Activated T-cell treated with anti-CD3 and anti-CD28 coated beads, Interleukin-2, amount 50 U/mL, for 1 hour (primary cell): ENCODE data around the gene MEI1.
"Not testable (repeated sequence)": the region's sequence is repeated elsewhere in the genome, so short reads cannot be mapped to it uniquely, and the experiment has no call there.

Experiments
- DNase-seq: peaks from one replicate; pipeline ENCODE4 v3.0.0-alpha.2; 2020

The MEI1 gene

DNA sequence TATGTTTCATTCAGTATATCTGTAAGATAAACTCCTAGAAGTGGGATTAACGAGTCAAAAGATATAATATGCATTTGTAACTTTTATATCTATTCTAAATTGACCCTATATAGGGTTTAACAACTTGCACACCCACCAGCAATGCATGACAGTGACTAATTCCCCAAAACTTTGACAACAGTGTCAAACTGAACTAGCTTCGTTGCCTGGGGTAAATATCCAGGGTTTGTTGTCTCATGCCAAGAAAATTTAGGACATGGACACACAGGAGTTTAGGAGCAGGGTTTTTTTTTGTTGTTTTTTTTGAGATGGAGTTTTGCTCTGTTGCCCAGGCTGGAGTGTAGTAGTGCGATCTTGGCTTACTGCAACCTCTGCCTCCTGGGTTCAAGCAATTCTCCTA, 15.7 kb upstream of the MEI1 start:
- no peak for DNase-seq

DNA sequence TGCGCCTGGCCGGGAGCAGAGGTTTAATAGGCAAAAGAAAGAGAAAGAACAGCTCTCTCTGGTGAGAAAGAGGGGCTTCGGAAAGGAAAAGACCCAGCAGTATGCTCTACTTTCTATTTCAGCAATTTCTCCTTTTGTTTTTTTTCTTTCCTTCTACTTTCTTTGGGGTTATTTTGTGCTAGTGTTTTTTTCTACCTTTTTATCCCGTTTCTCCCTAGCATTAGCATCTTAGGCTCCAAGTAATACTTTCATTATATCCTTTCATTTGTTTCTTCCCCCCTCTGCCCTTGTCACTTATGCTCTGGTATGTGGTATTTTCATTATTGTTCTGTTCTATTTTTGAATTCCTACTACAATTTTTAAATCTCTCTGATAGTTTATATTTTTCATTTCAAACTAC, 15.1 kb upstream of the MEI1 start:
- DNase-seq, result no peak

DNA sequence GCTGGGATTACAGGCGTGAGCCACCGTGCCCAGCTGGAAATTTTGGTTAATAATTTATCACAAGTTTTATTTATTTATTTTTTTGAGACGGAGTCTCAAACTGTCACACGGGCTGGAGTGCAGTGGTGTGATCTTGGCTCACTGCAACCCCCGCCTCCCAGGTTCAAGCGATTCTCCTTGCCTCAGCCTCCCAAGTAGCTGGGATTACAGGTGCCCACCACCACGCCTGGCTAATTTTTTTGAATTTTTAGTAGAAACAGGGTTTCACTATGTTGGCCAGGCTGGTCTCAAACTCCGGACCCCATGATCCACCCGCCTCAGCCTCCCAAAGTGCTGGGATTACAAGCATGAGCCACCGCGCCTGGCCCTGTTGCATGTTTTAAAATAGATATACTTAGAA, 12.4 kb upstream of the MEI1 start:
- DNase-seq, result not testable (repeated sequence)

DNA sequence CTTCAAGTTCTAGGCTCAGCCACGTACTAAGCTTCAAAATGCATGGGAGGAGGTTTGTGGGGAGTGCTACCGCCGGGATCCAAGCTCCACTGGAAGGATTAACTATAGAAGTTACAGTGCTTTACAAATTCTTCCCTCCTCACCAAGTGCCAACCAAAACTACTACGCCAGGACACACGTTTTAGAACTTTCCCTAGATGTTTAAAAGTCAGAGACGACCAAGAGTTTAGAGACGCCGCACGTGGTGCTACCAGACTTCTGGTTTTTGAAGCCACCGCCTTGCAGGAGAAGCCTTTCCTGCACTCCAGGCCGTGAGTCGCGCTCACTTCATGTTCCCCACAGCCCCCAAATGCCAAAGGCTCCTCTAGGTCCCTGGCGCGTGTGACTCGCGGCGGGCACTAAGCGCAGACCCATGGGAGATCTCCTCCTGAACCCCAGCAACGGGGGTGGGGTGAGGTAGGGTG, 11.4 kb upstream of the MEI1 start:
- no peak for DNase-seq

DNA sequence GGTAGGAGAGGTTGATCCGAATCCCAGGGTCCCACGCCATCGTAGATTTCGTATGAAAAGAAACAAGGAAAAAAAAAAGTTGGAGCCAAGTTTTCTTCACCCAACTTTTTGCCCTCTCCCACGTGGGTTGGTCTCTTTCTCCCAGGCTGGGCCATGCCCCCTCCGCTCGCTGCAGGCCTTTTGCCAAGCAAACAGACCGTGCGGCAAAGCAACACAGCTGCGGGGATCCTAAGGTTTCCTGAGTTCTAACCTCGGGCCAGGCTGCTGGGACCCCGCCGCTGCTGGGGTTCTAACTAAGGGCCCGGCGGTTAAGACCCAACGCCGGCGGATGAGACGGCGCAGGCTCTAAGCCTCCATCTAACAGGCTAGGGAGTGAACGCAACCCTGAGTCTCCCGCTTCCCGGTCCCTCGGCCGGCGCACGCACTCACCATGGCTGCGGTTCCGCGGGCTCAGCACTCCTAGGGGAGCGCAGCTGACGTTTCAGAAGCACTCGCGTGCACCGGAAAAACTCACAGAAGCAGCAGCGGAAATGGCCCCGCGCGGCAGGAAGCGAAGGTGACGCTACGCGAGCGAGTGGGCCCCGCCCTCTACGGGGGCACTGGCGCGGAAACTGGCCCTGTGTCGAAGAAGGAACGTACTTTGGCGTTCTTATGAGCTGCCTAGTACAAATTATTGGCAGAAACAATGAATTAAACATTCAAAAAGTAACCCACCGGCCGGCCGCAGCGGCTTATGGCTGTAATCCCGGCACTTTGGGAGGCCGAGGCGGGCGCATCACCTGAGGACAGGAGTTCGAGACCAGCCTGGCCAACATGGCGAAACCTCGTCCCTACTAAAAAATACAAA, 10.7 kb upstream of the MEI1 start, which contains the start of gene SNU13:
Gene SNU13 (minus strand): TSS at position 503 of the 847 bp plus-strand sequence. CDS start 71 bp downstream, at position 432.
- peak; percentile 91 for DNase-seq

DNA sequence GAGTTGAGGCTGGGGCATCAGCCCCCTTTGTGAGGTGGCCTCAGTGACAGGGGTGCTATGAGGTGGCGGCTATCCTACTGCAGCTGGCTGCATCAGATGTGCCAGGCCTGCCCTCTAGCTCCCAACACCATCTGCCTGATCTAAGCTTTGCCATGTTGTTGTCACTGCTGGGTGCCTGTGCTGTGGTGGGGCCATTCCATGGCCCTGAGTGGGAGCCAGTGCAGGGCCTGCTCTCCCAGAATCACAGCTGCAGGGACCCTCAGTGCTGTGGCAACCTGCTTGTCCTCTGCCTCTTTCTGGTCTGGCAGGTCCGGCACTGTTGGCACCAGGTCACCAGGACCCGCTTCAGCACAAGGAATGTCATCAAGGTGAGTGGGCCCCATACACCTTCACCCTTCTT, 8.8 kb upstream of the MEI1 start:
- DNase-seq, result no peak

DNA sequence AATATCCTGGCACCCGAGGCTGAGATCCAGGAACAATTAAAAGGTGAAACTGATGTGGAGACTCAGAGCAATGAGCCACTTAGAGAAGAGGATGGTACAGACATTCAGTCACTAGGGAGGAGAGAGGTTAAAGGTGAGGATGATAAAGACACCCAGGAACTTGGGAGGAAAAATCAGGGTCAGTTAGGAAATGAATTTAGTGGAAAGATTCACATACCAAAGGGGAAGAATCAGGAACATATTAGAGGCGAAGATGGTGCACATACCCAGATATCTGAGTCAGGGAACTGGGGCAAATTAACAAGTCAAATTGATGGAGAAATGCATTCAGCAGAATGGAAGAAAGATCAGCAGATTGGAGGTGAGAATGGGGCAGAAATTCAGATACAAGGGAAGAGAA, 4.1 kb upstream of the MEI1 start:
- no peak for DNase-seq

DNA sequence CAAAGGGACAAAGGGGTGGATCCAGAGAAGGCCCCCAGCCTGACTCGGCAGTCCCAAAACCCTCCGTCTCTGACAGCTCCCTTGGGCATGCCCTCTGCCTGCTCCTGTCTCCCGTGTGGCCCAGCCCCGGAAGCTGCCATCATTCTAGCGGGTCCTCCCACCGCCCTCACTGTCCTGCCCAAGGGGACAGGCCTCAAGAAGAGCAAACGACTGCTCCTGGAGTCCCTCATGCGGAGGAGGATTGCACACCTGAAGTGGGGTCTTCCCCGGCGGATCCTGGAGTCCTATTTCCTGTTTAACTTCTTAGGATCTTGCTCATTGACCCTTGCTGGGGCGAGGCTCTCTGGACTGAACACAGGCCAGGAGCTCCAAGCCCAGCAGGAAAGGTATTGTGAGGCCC, 2.6 kb upstream of the MEI1 start:
- no peak for DNase-seq

DNA sequence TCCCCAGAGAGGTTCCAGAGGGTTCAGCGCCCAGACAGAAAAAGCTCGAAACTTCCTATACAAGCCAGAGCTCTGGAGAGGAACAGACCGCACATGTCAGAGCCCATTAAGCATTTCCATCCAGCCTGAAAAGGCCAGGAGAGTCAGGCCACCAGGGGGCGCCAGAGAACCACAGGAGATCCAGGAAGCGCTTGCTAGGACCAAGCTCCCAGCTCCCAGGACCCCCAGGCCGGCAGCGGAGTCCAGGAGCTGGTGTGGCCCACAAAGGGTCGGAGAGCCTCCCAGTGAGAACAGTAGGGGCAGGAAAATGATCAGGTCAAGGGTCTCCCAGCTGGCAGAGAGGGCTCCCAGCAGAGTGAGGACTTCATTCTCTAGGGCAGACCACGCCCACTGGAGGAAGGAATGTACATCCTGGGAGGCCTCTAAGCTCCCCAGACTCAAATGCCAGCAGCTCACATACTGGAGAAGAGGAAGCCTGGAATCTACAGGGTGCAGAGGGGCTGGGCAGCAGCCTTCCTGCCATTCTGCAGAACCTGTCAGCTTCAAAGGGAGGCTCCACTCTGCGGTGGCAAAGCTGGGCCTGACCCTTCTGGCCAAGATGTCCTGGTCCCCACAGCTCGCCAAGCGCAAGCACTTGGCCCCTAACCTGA, 2.1 kb upstream of the MEI1 start:
- DNase-seq, result peak; percentile 94

DNA sequence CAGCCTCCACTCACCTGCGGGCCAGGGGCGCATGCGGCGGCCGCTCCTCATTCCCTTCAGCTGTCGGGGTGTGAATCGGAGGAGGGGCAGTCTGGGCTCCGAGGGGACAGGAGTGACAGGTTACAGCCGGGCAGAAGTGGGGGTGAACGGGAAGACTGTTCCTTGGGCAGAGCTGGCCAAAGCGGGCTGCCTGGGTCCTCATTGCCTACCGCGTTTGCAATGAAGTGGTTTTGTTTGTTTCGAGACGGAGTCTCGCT, 733 bp downstream of the MEI1 start:
- DNase-seq, result no peak

DNA sequence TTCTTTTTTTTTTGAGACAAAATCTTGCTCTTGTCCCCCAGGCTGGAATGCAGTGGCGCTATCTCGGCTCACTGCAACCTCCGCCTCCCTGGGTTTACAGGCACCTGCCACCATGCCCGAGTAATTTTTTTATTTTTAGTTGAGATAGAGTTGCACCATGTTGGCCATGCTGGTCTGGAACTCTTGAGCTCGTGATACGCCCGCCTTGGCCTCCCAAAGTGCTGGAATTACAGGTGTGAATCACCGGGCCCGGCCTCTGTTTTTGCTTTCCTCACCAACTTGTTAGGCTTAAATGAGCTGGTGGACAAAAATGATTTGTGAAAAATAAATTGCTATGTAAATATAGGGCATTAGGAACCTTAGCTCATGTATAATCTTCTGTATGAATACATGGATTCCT, 3.5 kb downstream of the MEI1 start:
- DNase-seq, result no peak

DNA sequence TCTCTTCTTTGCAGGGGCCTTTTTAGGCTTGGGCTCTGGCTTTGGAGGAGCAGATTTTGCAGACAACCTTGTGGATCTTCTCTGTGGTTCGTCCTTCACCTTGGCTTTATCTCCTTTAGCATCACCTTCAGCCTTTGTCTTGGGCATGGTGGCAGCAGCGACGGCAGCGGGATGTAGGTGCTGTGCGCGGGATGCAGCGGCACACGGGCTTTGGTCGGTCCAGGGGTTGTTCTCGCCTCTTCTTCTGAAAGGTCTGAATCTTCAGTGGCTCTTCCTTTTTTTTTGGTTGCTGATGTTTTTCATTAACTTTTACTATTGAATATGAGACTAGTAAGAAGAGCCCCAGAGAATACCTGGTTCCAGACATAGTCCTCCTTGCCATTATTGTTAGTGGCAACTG, 10.0 kb downstream of the MEI1 start:
- DNase-seq, result no peak

DNA sequence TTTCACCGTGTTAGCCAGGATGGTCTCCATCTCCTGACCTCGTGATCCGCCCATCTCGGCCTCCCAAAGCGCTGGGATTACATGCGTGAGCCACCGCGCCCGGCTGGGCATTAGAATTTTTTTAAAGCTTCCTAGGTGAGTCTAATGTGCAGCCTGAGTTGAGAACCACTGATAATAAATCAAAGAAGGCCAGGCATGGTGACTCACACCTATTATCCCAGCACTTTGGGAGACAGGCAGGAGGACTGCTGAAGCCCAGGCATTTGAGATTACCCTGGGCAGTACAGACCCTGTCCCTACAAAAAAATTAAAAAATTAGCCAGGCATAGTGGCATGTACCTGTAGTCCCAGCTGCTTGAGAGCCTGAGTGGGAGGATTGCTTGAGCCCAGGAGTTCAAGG, 13.7 kb downstream of the MEI1 start:
- no peak for DNase-seq

DNA sequence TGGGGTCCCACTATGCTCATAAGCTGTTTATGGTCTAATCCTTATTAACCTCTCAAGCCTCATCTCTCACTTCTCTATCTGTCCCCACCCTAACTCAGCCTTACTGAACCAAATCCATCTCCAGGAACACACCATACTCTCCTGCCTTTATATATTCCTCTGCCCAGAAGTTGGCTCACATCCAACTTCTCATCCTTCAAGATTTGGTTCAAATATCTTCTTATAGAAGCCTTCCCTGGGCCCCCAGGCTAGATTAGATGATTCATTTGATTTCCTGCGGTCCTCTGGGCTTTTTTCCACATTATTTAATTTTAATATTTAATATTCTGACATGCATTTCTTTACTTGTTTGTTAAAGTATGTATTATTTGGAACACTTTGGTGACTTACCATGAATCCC, 23.2 kb downstream of the MEI1 start:
- DNase-seq, result no peak

DNA sequence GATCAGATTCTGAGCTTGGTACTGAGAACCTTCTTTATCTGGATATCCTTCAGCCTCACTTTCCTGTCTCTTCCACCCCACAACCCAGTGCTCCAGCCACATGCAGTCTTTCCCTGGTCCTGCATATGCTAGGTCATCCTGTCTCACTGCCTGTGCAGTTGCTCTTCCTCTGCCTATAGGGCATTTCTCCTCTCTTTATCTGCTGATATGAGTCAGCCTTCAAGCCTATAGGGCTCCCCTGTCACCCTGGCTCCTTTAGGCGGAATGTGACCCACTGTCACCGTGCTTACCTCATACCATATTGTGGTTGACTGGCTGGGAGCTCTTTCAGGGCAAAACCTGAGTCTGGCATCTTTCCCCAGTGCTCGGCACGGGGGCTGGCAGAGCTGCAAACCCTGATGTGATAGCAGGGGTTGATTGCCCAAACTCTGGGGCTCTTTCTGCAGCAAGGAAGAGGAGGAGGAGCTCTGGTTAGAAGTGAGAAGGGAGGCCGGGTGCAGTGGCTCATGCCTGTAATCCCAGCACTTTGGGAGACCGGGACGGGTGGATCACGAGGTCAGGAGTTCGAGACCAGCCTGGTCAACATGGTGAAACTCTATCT, 26.3 kb downstream of the MEI1 start:
- DNase-seq, result no peak

DNA sequence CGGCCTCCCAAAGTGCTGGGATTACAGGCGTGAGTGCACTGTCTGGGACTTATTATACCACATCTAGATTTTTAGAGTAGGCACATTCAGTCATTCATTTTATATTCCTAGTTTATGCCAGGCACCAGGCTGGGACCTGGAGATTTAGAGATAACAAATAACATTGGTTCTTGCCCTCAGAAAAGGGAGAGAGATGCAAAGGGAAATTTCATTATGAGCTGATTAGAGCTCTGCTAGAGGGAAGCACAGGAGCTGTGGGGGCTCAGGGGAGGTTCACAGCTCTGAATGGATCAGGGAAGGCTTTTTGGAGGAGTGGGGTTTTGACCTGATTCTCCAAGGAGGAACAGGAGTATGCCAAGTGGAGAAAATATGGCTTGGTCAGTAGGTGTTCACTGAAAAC, 32.3 kb downstream of the MEI1 start:
- DNase-seq, result no peak

DNA sequence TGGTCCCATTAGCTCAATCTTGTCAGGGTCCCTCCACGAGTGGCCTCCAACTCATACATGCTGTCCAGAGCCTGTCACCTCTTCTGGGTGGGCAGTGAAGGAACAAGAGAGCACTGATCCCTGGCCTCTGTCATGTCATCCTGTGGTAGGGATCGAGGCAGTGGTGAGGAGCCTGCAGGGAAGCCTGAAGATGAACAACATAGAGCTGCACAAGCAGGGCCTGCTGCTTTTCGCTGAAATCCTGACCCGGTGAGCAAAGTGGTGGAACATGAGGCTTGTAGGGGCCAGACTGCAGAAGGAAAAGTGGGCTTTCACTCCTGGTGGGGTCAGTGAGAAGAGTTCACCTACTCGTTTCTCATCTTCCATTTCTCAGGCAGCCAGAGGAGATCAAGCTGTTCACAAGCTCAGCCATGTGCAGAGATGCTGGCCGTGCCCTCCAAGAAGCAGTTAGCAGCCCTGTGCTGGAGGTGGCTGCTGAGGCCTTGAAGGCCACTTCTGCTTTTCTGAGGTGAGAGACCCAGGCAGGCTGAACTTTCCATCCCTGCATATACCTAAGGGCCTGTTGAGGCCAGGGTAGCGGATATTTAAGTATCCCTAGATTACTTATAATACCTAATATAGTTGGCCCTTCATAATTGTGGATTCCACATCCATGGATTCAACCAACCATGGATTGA, 32.9 kb downstream of the MEI1 start:
- no peak for DNase-seq

DNA sequence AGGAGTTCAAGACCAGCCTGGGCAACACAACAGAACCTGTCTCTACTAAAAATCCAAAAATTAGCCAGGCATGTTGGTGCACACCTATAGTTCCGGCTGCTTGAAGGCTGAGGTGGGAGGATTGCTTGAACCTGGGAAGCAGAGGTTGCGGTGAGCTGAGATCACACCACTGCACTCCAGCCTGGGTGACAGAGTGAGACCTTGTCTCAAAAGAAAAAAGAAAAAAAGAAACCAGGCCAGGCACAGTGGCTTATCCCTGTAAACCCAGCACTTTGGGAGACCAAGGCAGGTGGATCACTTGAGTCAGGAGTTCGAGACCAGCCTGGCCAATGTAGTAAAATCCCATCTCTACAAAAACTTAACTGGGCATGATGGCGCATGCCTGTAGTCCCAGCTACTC, 33.9 kb downstream of the MEI1 start:
- not testable (repeated sequence) for DNase-seq

DNA sequence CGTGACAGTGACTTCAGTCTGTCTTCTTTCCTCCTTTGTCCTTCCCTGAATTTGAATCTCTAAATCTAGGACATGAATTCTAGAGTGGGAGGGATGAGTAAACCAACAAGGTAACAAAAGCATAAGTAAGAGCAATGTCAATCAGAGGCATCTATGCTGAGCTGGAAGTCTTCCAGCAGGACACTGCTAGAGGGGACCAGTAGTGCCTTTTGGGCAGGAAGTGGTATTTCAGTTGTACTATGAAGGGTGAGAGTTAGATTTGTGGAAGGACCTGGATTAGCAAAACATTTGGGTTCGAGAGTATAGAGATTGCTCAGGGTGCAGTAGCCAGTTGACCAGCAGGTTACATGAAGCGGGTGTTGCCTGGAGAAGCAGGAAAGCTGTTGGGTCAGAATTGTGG, 40.3 kb downstream of the MEI1 start:
- no peak for DNase-seq

DNA sequence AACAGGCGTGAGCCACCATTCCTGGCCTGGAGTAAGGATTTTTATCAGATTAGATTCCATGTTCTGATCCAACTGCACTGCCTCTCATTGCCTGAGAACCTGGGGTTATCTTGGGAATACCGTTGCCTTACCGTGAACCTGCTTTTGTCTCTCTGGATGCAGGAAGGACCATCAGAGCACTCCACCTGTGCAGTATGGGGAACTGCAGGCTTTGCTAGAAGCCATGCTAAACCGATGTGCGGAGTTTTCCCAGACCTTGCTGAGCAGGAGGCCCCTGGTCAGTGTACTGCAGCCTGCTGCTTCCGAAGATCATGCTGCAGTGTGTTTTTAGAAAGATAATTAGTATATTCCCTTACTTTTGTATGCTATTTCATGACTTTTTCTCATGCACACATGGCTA, 43.6 kb downstream of the MEI1 start:
- no peak for DNase-seq

DNA sequence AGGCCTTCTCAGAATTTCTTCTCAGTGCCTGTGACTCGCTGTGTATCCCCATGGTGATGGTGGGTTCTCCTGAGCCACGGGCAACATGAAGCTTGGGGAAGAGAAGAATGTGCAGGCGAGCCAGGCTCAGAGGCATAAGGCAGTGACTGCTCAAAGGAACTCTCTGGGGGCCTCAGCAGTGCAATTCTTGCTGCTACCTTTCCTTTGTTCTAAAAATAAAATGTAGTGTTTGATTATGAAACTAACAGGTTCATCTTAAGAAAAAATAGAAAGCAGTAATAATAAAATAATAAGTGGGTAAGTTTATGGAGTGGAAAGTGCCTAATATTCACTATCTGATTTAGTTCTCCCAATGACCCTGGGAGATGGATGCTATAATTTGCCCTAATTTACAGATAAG, 46.7 kb downstream of the MEI1 start:
- DNase-seq, result no peak

DNA sequence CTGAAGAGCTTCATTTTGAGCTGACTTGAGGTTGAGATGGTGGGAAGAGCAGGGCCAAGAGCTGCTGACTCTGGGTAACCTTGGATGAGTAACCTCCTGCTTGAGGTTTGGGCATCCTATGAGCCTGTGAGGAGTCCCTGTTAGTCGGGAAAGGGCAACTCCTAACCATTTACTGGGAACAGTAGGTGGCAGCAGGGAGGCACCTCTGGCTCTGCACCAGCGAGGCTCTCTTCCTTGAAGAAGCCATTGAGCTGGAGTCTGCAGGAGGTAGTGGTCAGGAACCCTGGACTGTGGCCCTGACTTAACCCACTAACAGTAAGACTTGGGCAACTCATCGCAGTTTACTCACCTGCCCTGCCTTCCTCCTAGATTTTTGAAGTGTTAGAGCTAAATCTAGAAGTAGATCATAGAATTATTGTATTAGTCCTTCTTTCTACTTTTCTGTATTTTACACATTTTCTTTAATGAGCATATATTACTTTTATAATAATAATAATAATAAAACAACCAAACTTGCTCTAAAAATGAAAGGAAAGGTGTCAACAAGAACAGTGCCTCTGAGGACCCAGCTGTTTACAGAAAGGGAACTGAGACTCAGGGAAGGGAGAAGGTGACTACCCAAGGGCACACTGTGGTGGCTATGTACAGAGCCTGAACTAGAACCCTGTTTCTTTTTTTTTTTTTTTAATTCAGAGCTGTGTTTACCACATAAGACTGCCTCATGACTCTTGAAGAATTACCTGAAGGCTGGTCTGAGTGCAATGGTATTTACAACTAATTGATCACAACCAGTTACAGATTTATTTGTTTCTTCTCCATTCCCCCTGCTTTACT, 47.5 kb downstream of the MEI1 start:
- DNase-seq, result peak; percentile 55
